GM12892 (cell line): Measurements from ENCODE around the gene KCNK5.

Experiments
- DNase-seq: peaks from one replicate; pipeline ENCODE4 v3.0.0; 2011; ENCODE audit not compliant: insufficient read length
- FAIRE-seq: peaks from 2 replicates; lab custom pipeline; 2011; peaks lifted over from hg19 to GRCh38; lab: Jason Lieb, UNC
- POLR2A ChIP-seq: IDR thresholded peaks from 2 replicates; pipeline ENCODE4 v1.6.1; 2011; ENCODE audit warnings: low read depth, low read length, control low read depth
- POLR2AphosphoS5 ChIP-seq: IDR thresholded peaks from 2 replicates; pipeline ENCODE4 v1.6.1; 2011; ENCODE audit warnings: low read depth, low read length, control low read depth
- TAF1 ChIP-seq: IDR thresholded peaks from 2 replicates; pipeline ENCODE4 v1.6.1; 2011; ENCODE audit warnings: low read depth, mild to moderate bottlenecking, control low read depth, low read length, borderline replicate concordance

Gene KCNK5

DNA sequence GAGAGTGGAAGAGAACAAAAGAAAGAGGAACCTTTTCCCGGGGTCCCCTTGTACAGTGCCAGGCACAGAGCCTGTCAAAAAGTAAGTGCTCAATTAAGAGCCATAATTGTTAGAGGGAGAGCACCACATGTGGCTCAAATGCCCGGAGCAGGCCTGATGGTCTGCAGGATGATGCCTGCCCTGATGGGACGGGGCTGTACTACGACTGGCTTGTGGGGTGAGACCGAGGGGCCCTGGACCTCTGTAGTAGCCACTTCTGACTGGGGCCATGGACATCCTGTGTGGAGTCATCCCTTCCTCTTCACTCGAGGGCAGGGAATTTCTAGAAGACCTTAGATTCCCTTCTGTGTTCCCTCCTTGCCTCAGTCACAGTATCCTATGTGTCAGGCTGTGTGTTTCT is 47.9 kb downstream of the KCNK5 start:
- DNase-seq (no peak), FAIRE-seq (no peak)
- no peak for TF ChIP-seq POLR2A
- TF ChIP-seq POLR2AphosphoS5: no peak
- no peak for TF ChIP-seq TAF1

DNA sequence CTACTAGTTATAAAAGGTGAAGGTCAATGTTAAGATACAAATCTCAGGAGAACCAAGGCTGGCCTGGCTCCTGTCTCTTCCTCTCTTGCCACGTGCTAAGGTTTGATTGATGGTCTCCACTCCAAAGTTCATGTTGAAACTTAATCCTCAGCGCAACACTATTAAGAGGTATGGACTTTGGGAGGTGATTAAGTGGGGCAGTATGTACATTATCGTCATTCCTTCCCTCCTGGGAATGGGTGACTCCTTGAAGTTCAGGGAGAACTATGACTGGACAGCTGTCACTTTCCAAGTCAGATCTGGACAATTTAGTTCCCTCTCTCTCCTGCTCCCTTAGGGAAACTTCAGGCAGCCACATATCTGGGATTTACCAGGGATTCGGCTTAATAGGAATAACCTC is 50.5 kb downstream of the KCNK5 start:
- no peak for TF ChIP-seq POLR2A
- TF ChIP-seq TAF1: no peak
- no peak for TF ChIP-seq POLR2AphosphoS5
- FAIRE-seq (no peak), DNase-seq (no peak)

DNA sequence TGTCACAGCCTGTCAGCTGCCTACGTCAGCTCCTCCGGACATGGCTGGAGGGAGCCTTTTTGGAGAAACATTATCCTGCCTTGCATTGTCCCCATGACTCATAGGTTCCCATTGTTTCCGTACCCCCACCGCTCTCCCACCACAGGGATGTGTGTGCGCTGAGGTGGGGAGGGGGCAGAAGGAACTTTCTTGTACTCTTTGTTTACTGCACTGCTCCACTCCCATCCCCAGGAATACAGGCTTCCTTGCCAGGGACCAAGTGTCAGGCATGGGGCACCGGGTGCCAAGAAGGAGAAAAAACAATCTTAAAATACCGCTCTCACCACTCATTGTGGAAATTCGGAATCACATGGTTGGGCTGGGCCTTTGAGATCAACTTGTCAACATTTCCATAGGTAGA is 51.0 kb downstream of the KCNK5 start:
- DNase-seq (no peak), FAIRE-seq (no peak)
- TF ChIP-seq POLR2A (no peak), TAF1 (no peak), POLR2AphosphoS5 (no peak)

DNA sequence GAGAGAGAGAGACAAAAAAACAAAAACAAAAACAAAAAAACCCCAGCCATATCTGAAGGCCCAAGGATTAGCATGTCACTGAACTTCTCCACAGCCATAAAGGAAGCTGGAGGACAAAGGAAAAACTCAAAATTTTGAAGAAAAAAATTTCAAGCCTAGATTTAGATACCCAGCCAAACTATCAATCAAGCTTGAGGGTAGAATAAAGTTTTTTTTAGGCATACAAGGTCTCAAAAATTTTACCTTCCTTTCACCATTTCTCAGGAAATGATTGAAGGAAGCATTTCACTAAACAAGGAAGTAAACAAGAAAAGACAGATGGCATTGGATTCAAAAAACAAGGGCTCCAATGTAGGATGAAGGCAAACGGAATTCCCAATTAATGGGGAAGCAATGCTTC is 52.1 kb downstream of the KCNK5 start:
- TF ChIP-seq POLR2A (no peak), POLR2AphosphoS5 (no peak), TAF1 (no peak)
- FAIRE-seq (no peak), DNase-seq (no peak)

DNA sequence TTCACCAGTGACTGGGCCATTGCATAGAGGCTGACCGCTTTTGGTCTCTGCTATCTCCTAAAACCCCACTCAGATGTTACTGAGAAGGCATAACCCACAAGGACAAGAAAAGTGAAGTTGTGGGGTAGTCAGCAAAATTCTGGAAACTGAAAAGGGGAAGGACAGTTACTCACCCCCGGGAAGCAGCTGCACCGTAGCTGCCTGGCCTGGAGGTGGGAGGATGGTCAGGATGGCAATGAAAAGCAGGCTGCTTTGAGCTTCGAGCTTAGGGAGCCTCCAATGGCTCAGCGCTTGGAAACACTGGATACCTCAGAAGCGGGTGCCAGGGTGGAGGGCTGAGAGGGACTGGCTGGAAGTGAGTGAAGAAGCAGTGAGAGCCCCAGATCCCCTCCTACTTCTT is 56.0 kb downstream of the KCNK5 start:
- no peak for FAIRE-seq
- DNase-seq: no peak
- TF ChIP-seq TAF1 (no peak), POLR2A (no peak), POLR2AphosphoS5 (no peak)

DNA sequence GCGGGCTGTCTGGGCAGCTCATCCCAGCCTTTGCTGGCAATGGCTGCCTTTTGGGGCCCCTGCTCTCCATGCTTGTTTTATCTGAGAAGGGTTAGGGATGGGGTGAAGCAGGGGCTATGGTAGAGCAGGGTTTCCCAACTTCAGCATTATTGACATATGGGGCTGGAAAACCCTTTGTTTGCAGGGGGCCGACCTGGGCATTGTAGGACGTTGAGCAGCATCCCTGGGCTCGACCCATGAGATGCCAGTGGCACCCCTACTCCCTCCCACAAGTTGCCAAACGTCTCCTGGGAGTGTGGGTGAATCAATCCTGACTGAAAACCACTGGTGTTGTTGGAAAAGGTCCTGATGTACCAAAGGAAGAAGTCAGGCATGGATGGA is 56.9 kb downstream of the KCNK5 start:
- FAIRE-seq (no peak), DNase-seq (no peak)
- TF ChIP-seq TAF1: no peak
- no peak for TF ChIP-seq POLR2AphosphoS5
- TF ChIP-seq POLR2A: no peak

DNA sequence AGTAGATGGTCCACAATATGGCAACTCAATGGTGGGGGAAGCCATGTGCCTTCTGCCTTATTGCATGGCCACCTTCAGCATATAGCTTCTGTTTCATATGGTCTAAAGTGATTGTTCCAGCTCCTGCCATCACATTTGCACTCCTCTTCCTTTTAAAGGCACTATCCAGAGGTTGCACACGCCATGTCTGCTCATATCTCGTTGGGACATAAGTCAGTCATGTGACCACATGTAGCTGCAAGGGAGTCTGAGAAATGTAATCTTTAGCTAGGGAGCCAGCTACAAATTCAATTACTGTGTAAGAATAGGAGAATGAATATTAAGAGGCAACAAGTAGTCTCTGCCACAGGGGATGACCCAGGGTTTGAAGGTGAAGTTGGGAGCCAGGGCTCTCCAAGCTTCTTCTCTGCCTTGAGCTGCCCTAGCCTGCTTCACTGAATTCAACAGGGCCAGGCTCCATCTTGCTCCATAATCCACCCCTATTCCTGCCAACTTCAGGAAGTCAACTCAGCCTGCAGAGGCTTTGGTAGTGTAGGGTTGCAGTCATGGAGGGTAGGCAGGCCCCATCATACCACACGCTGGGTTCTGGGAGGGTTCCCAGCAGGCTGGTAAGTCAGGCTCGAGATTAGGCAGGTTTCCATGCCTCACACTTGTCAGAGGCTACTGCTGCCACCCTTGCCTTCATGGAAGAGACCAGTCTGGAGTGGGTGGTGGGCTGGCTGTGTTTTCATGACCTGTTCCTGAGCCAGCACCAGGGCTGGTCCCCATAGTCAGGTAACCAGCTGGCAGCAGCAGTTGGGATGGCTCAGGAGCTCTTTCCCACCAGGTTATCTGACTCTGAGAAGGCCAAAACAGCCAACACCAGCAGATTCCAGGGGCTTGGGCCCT is 57.5 kb downstream of the KCNK5 start:
- TF ChIP-seq TAF1: no peak
- TF ChIP-seq POLR2AphosphoS5: no peak
- no peak for TF ChIP-seq POLR2A
- FAIRE-seq: no peak
- DNase-seq: no peak

DNA sequence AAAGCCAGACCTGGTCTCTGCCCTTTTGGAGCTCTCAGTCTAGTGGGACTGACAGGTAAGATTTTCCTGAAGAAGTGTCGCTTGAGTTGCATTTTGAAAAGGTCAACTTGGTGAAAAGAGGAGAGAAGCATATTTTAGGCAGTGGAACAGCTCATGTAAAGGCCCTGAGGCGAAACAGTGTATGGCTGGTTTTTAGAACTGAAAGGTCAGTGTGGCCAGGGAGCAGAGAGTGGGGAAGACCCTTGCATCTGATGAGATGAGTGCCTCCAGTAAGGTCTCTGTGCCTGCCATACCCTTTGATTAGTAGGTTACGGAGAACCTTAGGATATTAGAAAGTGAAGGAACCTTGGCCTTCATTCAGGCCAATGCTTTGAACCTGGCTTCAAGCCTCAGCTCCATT is 58.4 kb downstream of the KCNK5 start:
- no peak for FAIRE-seq
- TF ChIP-seq POLR2AphosphoS5 (no peak), TAF1 (no peak), POLR2A (no peak)

DNA sequence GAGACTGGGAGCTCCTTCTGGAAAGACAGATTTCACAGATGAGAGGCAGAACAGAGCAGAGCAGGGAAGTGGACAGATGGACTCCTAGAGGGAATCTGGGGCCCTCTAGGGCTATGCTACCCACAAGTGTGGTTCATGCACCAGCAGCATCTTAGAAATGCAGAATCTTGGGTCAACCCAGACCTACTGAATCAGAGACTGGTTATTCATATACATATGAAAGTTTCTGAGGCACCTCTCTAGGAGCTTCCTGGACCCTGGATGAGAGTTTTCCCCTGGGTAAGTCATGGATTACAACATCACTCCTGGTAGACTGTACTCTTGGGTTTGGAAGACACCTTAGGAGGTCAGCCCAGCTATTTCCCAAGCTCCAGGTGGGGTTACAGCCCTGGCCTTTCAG is 58.9 kb downstream of the KCNK5 start:
- FAIRE-seq (no peak), DNase-seq (no peak)
- TF ChIP-seq TAF1 (no peak), POLR2A (no peak), POLR2AphosphoS5 (no peak)

More for the DNA sequence above, 58.4 kb downstream of the KCNK5 start:
- DNase-seq: no peak

DNA sequence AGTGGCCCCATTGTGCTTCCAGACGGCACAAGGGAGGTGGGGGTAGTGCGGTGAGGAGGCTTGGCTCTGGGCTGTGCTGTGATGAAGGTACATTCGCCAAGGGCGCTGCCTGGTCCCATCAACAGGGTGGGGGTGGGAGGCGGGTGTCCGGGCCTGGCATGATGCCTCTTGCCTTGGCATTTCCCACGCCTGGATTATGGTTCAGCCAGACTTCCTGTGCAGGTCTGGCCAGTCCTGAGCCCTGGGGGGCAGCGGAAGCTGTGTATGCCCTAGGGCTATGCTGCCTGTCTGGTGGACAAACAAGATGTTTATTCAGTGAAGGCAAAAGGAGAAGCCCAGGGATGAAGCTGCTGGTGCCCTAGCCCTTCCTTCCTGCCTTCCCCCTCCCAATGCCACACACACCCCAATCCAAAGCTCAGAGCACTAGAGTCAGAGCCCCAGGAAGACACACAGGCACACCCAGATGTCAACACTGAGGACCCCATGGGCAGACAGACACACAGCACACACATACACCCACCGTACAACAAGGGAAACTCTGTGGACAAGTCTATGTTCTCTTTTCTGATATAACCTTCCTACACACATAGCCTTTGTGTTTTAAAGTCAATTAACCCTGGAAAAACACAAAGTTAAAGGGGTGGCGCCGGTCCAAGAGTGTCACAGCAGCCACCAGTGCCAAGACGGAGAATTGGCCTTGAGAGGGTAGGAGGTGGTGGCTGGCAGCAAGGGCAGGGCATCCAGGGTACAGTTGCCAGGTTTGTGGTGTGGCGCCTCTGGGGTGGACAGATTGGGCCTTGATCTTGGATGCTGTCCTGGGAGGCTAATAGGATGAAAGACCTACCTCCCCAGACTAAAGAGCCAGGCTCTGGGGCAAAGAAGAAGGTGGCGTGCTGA is 59.6 kb downstream of the KCNK5 start:
- FAIRE-seq (no peak), DNase-seq (no peak)
- TF ChIP-seq TAF1 (no peak), POLR2A (no peak), POLR2AphosphoS5 (no peak)

DNA sequence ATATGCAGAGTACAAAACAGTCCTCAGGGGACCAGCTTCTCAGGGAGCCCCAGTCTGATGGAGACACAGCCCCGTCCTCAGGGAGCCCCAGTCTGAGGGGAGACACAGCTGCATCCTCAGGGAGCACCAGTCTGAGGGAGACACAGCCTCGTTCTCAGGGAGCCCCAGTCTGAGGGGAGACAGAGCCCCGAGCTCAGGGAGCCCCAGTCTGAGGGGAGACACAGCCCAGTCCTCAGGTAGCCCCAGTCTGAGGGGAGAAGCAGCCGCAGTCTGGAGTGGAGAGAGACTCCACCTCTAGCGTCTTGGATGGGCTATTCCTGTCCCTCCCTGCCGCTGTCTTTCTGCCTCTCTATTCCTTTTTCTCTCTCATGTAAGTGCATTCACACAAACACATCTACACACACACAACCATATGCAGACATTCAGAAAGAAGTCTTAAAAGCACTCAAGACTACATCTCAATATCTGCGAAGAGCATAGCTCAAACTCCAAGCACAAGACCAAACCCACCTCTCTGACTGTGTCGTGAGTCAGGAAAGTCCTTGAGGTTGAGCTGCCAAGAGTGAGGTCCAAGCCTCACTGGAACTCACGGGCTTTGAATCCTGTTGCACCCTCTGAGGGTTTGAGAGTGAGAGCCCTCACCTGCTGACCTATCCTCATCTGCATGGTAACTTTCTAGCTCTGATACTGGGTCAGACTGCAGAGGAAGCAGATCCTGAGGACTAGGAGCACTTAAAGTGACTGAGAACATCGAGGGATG is 61.2 kb downstream of the KCNK5 start:
- FAIRE-seq (no peak), DNase-seq (no peak)
- TF ChIP-seq TAF1 (no peak), POLR2A (no peak), POLR2AphosphoS5 (no peak)
